NB4 (cell line): ENCODE results near the gene LDHD.

Source experiments
- CTCF ChIP-seq: IDR thresholded peaks from one replicate; pipeline ENCODE4 v1.5.1; 2012; ENCODE audit warnings: low read depth, low read length
- TF ChIP-seq, protein P1 (sequence below): IDR thresholded peaks from 2 replicates; pipeline ENCODE4 v1.6.1; 2011; ENCODE audit warnings: low read depth, low read length

DNA sequence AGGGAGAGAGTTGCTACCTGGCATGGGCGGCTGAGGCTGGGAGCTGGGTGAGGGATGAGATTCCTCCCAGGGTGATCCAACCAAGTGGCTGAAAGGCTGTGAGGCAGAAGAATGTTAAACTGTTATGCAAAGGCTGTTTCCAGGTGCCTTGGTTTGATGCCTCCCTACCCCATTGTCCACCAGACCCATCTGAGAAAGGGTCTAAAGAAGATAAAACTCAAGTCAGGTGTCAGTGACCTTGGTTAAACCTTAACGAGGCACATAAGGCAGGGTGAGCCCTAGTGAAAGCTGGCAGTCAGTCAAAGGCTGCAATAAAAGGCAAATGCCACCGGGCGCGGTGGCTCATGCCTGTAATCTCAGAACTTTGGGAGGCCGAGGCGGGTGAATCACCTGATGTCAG lies 23.8 kb downstream of the LDHD start:
- no peak for TF ChIP-seq CTCF
- TF ChIP-seq, protein P1, sequence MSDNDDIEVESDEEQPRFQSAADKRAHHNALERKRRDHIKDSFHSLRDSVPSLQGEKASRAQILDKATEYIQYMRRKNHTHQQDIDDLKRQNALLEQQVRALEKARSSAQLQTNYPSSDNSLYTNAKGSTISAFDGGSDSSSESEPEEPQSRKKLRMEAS: no peak
